Frontal cortex (tissue), 4 donors: ENCODE measurements around the gene SEMA5B. TPM values are rescaled to one million over a fixed set of nuclear protein-coding genes. Genes with fewer than 3 reads are reported as not detected.

ENCODE experiments used
- DNase-seq, 2 donors: peaks; one replicate each; pipeline ENCODE4 v3.0.0; 2012; ENCODE audit warnings: low spot score in 2 of 2
- FAIRE-seq: peaks from 2 replicates; lab custom pipeline; 2012; peaks lifted over from hg19 to GRCh38; lab: Jason Lieb, UNC
- total RNA-seq: library from RNA; depleted of rRNA; stranded (reverse); fragments of >200 nt; gene quantifications from one replicate; pipeline ENCODE4 v1.2.3, GENCODE V29; 2014
- donor health status: control.
- donor health status: control.
- donor health status: control.

The SEMA5B gene
- 9.0 TPM for total RNA-seq

DNA sequence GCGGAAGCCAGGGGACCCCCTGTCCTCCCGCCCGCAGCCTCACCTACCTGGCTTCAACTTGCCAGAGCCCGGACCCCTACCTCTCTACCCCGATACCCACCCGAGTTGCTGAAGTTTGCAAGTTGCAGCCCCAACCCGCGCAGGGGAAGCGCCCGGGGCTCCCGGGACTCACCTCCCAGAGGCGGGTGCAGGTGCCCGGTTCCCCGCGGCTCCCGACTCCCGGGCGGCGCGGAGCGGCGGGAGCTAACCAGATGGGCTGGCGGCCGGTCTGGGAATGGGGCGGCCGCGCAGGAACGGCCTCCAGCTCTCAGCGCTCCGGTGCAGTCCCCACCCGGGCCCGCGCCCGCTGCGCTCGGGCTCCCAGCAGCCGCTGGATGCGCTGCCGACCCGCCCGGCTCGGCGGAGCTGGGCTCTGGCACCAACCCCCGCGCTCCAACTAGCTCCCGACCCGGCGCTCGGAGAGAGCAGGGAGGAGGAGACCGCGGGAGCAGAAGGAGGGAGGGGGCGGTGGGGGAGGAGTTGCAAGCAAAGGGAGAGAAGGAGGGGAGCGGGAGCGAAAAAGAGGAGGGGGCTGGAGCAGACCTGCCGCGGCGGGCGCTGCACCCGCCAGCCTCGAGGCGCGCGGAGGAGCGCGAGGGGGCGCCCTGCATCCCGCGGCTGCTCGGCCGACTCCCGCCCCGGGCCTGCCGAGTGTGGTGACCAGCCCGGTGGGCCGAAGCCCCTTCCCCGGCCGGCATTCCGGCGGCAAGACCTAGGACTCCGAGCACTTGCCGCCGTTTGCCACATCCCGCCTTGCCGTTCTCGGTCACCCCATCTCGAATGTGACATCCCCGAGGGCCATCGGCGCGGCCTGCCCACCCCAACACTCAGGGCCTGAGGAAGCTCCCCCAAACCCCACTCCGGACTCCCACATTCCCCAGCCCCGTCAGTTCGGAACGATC is at the start of gene SEMA5B:
SEMA5B (minus strand) TSS at position 472 of the 941 bp plus-strand sequence. CDS start 66,500 bp downstream, outside the sequence.
- no peak for FAIRE-seq
- peak; percentile 58 to 71 for DNase-seq

- no peak for DNase-seq
These were observed 49.2 kb upstream of the SEMA5B start for GRCh38 chr3:123076496-123077418.

GRCh38 chr3:123076112-123076495 is 48.5 kb upstream of the SEMA5B start:
- DNase-seq (no peak), FAIRE-seq (no peak)

More at GRCh38 chr3:123076496-123077418, 49.2 kb upstream of the SEMA5B start:
- FAIRE-seq, result no peak

DNA sequence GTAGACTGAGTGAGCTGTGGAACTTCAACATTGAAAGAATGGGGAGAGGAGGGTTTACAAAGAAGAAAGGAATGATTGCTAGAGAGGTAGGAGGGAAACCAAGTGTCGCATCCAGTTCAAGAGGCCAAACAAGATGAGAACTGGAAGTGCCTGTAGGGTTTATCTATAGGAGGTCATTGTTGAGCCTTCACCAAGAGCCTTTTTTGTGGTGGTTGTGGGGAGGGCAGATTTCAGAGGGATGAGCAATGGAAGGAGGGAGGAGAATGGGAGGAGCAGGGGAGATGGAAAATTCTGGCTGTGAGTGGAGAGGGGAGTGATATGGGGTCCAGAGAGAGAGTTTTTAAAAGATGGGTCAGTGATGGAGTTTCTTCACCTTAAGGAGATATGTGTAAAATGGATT is 47.8 kb upstream of the SEMA5B start:
- DNase-seq (no peak), FAIRE-seq (no peak)

GRCh38 chr3:123072564-123072963 is 45.0 kb upstream of the SEMA5B start:
- no peak for FAIRE-seq
- DNase-seq, result no peak

GRCh38 chr3:123072152-123072551 is 44.6 kb upstream of the SEMA5B start:
- FAIRE-seq, result no peak
- DNase-seq, result no peak

- no peak for FAIRE-seq
- DNase-seq, result no peak
These were observed 44.0 kb upstream of the SEMA5B start for GRCh38 chr3:123071581-123071980.

GRCh38 chr3:123071146-123071545 is 43.6 kb upstream of the SEMA5B start:
- DNase-seq, result no peak
- no peak for FAIRE-seq

- FAIRE-seq, result no peak
- DNase-seq, result no peak
These were observed 42.9 kb upstream of the SEMA5B start for GRCh38 chr3:123070510-123070909.

GRCh38 chr3:123068601-123069381 is 41.2 kb upstream of the SEMA5B start:
- DNase-seq, result no peak
- FAIRE-seq, result no peak

DNA sequence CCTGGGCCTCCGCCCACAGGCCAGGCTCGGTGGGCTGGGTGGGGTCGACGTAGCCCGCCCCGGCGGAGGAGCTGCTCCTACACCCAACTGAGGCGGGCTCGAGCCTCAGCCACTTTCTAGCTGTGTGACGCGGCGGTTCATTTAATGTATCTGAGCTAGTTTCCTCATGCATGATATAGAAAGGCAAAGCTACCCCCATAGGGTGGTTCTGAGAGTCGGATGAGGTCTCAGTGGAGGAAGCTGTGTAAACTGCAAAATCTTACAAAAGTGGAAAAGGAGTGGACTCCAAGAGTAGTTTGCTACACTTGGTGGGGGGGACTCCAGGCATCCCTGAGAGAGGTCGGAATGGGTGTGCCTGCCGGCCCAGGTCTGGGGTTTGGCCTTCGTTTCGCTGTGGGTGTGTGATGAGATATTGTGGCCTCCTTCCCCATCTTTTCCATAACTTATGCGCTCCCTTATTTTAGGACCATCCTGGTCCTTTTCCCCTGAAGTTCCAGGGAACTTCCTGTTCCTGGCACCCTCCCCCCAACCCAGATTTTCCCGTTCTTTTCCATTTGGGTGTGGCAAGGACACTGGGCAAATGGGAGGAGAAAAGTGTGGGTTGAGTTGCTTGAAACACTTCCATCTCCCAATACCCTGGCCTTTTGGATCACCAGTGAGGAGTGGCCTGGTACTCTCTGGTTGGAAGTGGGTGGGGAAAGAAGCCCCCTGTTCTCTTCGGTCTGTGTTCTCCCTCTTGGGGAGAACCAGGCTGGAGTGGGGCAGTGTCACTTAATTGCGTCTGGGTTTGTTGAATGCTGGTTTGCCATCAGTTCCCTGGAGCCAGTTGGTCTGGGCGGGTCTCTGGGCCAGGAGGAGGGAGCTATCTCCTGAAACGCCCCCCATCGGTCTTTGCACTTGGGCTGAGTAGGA is 40.4 kb upstream of the SEMA5B start:
- FAIRE-seq, result no peak

GRCh38 chr3:123066896-123067688 is 39.5 kb upstream of the SEMA5B start, which contains the start of gene PDIA5:
TSS of gene PDIA5 (plus strand) at chr3:123067025. CDS start at chr3:123067165, 140 bp downstream.
- peak; percentile 86 to 89 for DNase-seq
- FAIRE-seq, result no peak

More for the DNA sequence above, 40.4 kb upstream of the SEMA5B start:
- DNase-seq, result no peak

- no peak for FAIRE-seq
- no peak for DNase-seq
These were observed 39.0 kb upstream of the SEMA5B start for GRCh38 chr3:123066599-123066895.

GRCh38 chr3:123064914-123065313 is 37.4 kb upstream of the SEMA5B start:
- no peak for FAIRE-seq
- no peak for DNase-seq

GRCh38 chr3:123064506-123064905 is 36.9 kb upstream of the SEMA5B start:
- FAIRE-seq (no peak), DNase-seq (no peak)

DNA sequence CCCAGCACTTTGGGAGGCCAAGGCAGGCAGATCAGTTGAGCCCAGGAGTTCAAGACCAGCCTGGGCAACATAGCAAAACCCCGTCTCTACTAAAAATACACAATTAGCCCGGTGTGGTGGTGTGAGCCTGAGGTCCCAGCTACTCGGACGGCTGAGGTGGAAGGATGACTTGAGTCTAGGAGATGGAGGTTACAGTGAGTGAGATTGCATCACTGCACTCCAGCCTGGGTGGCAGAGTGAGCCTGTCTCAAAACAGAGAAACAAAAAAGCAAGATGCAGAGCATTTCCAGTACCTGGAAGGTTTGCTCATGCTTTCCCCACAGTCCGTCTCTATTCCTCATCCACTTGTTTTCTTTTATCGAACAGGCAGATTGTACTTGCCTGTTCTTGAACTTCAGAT is 35.5 kb upstream of the SEMA5B start:
- DNase-seq (no peak), FAIRE-seq (no peak)

GRCh38 chr3:123061856-123062255 is 34.3 kb upstream of the SEMA5B start:
- DNase-seq (no peak), FAIRE-seq (no peak)

DNA sequence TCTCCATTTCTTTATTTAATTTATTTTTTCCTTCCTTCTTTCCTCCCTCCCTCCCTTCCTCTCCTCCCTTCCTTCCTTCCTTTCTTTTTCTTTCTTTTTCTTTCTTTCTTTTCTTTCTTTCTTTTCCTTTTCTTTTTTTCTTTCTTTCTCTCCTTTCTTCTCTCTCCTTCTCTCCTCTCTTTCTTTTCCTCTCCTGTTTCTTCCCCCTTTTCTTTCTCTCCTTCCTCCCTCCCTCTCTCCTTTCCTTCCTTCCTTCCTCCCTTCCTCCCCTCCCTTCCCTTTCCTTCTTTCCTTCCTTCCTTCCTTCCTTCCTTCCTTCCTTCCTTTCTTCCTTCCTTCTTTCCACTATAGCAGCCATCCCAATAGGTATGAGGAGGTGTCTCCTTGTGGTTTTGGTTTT is 32.5 kb upstream of the SEMA5B start:
- no peak for FAIRE-seq
- no peak for DNase-seq
